CD4-positive, alpha-beta T cell treated with Interleukin-15 for 1 hour (primary cell): Measurements from ENCODE around the gene FRMD1.
A peak's percentile ranks its signal among the peaks of the same experiment; 100 is the strongest.

Source experiments
- DNase-seq: peaks from one replicate; pipeline ENCODE4 v3.0.0-alpha.2; 2020

Gene FRMD1

DNA sequence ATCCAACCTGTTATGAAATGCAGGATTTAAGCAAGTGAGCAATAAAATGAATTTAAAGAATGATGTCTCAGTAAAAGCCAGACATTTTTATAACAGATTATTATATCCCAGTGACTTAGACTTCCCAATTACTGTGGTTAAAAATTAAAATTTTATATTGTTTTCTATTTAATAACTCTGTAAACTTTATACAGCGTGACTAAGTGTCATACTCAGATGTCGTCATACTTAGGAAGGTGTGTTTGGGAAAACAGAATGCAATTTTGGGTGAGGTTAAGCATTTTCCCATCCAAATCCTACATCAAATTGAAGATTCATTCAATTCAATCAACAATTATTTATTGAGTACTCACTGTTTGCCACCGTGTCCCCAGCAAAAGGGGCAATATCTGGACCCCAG lies 31.4 kb upstream of the FRMD1 start:
- no peak for DNase-seq

GRCh38 chr6:168109171-168109570 lies 30.2 kb upstream of the FRMD1 start:
- DNase-seq, result no peak

DNA sequence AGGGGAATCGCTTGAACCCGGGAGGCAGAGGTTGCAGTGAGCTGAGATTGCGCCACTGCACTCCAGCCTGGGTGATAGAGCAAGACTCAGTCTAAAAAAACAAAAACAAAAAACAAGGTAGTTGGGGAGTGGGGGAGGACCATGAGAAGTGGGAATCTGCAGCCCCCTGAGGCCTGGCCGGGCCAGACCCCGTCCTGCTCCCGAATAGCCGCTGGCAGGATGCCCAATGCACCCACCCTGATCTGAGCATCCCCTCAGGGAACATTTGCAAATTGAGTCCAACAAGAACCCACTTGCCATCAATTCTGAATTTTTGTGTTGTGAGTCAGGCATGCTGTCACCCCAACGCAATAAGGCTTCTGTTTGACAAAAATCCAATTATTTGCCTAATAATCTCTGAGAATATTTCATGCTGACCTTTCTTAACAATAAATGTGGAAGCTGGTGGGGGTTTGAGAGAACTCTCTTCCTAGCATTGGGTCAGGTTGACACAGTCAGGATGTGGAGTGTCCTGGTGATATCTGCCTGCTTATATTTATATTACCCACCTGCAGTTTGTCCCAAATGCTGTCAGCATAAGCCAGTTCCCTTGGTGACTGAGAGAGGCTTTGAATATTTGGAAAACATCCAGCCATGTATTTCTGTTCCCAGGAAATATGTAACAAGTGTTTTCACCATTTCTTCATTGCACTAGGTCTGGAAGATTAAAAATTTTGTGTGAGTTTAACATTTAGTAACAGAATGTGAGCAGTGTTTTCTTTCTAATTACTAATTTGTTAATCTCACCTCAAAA lies 28.4 kb upstream of the FRMD1 start:
- DNase-seq, result peak; percentile 0

DNA sequence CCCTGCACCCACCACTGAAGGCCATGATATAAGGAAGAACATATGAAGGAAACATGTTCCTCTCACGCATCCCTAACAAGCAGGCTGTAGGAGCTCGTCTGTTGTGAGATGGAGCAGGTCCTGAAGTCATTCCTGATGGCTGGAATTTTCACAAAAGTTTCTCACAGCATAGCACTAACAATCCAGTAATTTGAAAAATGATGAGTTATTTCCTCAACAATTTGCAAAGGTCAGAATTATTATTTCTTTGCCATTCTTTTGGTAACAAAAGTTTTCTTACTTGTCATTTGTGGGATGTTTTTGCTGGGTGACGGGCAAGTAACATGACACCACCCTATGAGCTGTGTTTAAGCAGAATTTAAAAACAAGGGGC lies 27.6 kb upstream of the FRMD1 start:
- DNase-seq, result no peak

DNA sequence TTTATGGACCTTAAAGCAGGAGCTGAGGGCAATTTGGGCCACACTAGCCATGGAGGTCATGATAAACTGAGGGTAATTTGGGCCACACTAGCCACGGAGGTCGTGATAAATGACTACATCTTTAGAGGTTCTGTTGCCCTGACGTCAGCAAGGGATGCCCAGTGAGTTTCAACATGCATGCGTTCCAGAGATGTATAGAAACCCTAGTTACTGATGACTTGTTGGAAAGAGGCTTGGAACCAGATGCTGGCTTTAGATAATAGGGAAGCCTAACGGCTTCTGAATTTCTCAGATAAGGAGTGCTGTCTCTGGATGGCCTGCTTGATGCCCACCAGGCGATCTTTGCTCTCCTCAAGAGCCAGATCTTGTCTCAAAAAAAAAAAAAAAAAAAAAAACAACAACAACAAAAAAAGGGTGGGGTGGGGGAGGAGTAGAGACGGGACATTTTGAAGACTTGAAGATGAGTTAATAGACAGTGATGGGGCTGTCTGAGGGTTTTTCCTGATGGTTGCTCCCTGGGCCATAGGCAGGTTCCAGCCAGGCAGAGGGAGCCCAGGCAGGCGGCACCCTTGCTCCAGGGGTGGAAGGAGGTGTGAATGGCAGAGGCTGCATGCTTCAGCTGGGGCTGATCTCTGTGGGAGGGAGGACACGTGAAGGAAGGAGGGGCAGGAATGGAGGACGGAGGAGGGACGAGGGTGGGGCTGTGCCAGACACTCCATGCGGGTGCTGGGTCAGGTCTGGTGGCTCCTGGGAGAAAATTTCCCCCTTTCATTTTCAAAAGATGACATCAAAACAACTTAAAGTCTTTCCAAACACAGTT lies 27.0 kb upstream of the FRMD1 start:
- DNase-seq, result peak; percentile 2

- peak; percentile 10 for DNase-seq
Observed at GRCh38 chr6:168104636-168105035, 25.6 kb upstream of the FRMD1 start.

DNA sequence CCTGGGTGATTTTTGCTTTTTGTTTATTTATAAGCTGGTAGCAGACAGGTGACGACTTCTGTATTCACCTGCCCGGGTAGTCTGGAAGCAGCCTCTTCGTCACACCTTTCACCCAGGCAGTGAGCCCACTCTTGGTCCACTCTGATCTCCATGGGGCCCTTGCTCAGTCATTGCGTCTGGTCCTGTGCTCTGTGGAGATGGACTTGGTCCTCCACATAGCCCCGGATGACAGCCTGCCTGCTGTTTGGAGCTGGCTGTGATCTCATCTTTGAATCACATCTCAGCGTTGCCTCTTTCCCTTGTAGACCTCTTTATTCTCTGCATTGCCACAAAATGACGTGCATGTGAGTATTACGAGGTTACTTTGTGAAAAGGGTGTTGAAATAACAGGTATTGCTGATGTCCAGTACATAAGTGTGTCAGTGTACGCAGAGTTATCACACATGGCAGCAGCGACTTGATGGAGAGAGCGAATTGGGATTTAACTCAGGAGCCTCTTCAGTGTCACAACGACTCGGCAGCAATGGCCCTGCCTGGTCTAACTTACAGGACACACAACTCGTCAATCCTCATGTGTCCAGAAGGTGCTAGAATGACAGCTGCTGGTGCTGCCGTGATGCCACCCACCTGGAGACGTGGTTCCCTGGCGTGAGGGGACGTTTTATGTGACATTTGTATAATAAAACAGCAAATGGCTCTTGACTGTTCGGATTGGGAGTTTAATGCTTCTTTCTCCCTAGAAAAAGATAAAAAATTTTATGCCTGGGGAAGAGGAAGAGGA lies 24.2 kb upstream of the FRMD1 start:
- DNase-seq, result peak; percentile 11

DNA sequence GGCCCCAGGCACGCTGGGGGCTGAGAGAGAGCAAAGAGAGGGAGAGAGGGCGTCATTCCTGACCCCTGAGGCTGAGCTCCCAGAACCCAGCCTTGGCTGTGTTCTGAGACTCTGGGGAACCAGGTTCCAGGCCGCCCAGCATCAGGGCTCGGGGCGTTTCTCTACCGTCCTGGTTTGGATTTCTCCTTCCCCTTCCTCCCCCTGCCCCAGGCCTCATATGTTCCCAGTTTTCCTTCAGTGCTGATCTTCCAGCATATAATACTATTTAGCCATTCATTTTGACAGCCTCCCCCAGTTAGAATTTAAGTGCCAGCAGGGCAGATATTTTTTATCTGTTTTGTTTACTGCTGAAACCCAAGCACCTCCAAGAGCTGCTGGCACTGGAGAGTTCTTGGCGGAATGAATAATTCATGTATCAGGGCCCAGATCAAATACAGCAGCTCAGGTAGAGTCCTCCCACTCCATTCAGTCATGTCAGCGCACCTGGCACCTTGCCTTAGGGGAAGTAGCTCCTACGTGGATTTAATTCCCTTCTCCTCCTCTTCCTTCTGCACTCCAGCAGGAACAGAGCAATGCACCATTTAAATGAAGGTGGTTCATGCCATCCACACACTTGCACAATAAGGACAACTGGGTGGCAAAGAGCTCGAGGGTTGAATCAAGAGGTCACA lies 23.4 kb upstream of the FRMD1 start:
- no peak for DNase-seq

DNA sequence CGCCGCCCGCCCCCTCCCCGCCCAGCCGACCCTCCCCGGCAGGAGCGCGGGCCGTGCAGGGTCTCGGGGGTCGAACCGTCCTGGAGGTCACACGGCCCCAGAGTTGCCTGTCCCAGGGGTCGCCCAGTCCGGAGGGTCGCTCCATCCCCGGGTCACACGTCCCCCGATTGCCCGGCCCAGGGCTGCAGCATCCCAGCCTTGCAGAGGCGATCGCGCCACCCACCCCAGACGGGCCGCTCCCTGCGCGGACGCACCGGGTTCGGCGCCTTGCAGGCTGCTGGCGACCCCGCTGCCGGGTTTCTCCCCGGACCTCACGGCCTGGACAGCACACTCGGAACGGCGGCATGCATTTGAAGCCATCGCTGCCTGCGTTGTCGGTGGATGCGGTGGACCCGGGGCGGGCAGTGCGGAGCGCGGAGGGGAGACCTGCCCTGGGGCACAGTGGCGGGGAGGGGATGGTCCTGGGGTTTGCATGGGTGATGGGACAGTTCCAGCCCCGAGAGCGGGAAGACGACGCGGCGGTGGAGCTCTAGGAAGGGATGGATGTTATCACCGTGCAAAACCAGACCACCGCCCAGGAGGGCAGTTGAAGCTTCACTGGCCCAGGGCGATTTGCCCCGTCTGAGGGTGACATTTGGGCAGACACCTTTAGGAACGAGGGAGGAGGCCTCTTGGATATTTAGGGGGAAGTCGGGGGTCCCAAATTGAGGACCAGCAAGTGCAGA lies 22.7 kb upstream of the FRMD1 start:
- DNase-seq, result no peak

DNA sequence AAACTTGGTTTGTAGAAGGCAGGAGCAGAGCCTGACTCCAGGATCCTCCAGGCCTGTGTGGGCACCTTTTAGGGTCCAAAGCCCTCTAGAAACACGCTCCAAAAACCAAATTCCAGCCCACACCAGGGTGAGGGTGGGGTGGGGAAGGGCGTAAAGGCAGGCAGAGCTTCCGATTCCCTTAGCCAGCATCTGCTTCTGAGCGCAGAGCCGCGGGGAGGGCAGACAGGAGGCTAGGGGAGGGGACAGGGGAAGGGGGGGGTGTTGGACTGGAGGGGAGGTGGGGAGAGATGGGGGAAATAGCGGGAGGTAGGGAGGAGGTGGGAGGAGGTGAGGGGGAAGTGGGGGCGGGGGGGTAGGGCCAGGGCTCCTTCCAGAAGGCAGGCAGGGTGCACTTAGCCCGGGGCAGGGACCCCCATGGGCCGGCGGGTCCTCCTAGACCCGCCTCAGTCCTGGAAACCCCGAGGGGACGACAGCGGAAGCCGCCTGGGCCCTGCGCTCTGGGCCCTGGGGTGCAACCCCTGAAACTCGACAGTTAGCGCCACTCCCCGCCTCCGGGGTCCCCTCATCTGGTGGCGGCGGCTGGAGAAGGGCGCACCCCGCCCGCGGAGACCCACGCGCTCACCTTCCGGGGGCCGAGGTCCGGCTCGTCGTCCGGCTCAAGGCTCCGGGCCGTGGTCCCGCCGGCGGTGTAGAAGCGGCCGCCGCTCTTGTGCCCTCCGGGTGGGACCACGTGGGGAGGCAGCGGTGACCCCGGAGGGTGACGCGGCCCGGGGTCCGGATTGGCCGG lies 22.0 kb upstream of the FRMD1 start:
- no peak for DNase-seq

DNA sequence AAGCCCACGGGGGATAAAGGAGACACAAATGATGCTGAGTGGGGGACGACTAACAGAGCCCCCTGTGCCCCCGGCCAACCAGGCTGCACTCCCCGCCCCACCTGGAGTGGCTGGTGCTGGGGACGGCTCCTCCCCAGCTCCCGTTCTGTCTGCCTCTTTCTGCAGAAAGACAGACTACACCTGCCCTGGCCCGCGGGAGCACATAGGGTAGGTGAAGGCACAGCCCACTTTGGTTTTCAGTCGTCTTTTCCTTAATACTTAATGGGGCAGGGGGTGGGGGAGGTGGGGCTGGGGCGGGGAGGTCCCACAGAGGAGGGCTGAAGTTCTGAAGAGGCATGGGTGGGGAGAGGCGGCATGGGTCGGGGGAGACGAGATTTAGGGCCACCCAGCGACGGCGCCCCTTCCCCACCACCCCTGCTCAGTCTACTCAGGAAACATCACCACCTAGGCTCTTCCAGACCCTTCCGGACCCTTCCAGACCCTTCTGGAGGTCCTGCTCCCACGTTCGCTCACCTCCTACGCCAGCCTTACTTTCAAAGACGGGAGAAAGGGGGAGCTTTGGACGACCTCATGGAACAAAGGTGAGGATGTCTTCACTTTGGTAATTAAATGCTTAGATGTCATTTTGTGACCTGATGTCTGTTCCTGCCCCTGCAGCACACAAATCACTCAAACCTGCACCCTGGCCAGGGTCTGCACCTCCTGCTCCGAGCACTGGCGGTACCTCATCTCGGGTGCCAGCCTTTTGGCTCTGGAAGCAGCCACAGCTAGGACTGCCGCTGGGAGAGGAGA lies 21.2 kb upstream of the FRMD1 start:
- DNase-seq, result no peak

- DNase-seq, result no peak
Observed at GRCh38 chr6:168099201-168100010, 20.4 kb upstream of the FRMD1 start.

- no peak for DNase-seq
Observed at GRCh38 chr6:168098431-168098861, 19.4 kb upstream of the FRMD1 start.

- DNase-seq, result peak; percentile 0
Observed at GRCh38 chr6:168097621-168098430, 18.8 kb upstream of the FRMD1 start.

DNA sequence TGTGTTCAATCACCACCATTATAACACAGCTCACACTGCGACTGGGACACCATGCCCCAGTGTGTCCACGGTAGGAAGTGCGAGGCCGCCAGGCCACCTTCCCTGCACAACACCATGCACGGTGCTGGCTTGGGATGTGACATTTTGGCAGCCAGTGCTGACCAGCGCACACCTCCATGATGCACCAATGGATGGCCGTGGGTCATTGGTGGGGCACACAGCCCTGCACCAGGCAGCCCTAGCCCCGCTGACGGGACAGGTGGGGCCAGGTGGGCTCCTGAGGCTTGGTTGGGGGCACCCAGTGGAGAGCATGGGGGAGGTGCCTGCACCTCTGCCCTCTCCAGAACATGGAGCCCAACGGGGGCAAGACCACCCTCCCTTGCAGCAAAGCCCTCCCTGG lies 18.2 kb upstream of the FRMD1 start:
- DNase-seq, result no peak

GRCh38 chr6:168096271-168096764 lies 17.3 kb upstream of the FRMD1 start:
- DNase-seq, result peak; percentile 15

DNA sequence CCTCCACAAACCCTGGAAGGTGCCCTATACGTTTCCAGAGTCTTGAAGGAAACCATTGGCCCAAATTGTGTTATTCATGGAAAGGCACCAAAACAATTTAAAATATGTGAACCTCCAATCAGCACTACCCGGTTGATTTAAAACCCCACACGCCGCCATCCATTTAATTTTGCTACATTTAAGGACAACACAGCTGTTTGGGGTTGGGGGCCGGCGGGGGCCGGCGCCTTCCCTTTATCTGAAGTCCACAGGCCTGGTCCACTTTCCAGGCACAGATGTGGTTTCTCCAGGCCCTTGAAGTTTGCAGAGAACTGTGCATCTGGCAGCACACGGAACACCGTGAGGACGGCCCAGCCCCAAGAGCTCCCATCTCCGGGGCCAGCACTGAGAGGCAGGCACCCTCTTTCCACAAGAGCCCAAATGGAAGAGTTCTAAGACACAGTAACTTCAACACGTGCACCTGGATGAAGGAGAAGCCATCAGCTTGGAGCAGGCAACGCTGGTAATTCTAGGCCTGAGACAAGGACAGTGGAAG lies 16.8 kb upstream of the FRMD1 start:
- DNase-seq, result peak; percentile 13

DNA sequence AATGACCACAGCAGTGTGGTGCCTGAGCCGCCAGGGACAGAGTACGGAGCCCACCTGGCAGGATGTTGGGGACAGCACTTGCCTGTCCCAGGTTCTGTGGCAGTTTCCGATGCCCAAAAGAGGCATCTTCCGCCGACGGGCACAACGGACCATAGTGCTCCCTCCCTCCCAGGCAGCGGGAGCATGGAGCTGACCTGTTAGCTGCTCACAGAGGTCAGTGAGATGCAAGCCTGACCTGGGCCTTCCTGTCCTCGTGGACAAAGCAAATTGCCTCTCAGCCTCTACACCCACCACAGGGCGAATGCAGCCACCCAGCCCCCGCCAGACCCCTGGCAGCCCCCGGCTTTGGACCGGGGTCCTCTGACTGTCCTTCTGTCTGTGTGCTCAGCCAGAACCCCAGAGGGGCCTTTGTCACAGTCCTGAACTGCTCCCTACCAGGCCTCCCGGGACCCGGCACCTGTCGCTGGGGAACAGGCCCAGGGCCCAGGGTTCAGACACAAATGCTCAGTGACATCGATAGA lies 16.2 kb upstream of the FRMD1 start:
- peak; percentile 13 for DNase-seq
